Fibroblast of skin of right biceps (primary cell): ENCODE results near the gene GJC2.

Source experiments
- DNase-seq: peaks from one replicate; pipeline ENCODE4 v3.0.0-alpha.2; 2013

GJC2 gene

DNA sequence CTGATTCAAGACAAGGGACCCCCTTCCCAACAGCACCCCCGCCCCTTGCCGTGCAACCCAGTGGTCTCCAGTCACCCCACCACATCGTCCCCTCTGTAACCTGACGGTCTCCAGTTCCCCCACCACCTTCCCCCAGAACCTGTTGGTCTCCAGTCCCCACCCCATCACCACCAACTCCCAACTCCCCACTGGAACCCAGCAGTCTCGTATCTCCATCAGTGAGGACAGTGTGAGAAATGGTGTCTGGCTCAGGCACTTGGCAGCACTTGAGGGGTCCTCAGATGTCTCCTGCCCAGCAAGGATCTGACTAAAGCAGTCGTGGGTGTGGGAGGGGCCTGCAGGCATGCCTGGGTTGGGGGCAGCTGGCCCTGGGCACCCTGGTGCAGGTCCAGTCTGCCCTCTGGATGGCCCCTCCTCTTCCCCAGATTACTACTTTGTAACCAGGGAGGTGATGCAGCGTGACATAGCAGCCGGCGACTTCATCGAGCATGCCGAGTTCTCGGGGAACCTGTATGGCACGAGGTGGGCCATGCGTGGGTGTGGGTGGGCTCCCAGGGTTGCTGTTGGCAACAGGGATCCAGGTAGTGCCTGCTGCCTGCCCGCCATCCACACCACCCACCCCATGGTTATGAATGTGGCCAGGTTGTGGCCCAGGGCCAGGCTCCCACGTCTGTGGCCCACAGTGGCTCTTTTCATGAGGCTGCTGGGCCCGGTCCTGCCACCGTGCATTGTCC lies 3.1 kb upstream of the GJC2 start:
- no peak for DNase-seq

DNA sequence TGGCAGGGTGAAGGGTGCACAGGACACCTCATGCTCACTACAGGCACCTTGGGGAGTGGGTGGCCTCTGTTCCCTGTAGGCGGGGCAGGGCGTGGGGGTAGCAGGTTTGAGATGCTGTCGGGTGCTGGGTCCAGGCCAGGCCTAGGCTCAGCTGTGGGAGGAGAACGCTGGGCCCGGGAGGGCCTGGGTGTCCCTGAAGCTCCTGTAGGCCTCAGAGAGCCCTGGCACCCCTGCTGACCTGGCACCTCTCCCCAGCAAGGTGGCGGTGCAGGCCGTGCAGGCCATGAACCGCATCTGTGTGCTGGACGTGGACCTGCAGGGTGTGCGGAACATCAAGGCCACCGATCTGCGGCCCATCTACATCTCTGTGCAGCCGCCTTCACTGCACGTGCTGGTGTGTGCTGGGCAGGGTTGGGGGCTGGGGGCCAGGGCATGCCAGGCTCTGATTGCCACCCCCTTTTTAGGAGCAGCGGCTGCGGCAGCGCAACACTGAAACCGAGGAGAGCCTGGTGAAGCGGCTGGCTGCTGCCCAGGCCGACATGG lies 2.5 kb upstream of the GJC2 start:
- DNase-seq, result no peak

DNA sequence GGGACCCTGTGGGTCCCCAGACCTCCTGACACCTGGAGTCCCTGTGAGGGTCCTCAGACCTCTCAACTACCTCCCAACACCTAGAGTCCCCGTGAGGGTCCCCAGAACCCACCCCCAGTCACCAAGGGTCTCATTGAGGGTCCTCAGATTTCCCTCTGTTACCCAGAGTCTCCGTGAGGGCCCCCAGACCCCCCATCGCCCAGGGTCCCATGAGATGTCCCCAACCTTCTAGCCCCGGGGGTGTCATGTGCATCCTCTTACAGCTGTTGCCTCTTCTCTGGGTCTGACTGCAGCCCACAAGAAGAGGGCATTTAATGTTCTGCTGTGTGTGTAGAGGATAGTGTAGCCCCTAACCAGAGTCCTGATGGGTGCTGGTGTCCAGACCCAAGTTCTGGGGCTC lies 2.0 kb upstream of the GJC2 start:
- DNase-seq, result no peak

DNA sequence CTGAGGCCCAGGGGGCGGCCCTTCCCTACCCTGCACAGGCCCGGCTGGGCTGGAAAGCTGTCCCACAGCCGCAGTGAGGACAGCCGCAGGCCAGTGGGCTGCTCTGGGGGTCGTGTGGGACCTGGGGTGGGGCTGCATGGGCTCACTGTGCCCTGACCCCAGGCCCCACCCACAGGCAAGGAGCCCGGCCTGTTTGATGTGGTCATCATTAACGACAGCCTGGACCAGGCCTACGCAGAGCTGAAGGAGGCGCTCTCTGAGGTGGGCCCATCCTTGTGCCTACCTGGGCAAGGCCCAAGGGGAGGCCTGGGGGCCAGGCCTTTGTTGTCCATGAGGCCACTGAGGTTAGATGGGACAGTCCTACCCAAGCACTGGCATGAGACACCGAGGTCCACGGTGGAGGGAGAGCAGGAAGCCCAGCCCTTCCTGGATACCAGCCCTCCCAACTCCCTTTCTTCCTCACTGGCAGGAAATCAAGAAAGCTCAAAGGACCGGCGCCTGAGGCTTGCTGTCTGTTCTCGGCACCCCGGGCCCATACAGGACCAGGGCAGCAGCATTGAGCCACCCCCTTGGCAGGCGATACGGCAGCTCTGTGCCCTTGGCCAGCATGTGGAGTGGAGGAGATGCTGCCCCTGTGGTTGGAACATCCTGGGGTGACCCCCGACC lies 1.4 kb upstream of the GJC2 start:
- DNase-seq, result no peak

DNA sequence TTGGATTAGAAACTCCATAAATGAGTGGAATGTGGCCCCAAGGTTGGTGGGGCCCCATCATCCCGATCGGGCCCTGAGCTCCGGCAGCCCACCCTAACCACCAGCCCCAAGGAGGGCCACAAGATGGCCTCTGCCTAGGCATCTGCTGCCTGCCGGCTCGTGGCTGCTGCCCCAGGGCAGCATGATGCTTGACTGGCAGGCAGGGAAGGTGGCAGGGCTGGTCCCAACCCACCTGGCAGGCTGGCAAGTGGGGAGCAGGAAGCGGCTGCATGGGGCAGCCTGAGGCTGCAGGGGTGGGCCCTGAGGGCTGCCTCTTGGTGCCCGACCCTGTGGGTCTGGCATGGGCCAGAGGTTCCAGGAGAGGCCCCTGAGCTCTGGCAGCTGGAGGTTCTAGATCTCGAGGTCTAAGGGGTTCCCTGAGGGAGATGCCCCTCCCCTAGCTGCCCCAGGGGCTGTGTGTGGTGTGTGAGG lies 760 bp upstream of the GJC2 start:
- no peak for DNase-seq

DNA sequence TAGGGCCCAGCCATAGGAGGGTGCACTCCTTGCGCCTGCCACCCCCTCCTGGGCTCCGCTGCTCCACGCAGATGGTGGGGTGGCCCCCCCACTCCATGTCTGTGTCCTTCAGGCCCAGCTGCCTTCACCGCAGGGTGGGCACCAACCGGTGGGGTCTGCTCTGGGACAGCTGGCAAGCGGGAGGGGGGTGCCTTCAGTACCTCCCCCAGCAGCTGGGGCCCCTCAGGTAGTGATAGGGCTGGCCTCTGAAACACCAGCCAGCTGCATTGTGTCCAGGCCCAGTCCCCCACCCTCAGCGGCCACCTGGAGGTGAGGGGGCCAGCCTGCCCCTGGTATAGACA lies 360 bp downstream of the GJC2 start:
- no peak for DNase-seq

DNA sequence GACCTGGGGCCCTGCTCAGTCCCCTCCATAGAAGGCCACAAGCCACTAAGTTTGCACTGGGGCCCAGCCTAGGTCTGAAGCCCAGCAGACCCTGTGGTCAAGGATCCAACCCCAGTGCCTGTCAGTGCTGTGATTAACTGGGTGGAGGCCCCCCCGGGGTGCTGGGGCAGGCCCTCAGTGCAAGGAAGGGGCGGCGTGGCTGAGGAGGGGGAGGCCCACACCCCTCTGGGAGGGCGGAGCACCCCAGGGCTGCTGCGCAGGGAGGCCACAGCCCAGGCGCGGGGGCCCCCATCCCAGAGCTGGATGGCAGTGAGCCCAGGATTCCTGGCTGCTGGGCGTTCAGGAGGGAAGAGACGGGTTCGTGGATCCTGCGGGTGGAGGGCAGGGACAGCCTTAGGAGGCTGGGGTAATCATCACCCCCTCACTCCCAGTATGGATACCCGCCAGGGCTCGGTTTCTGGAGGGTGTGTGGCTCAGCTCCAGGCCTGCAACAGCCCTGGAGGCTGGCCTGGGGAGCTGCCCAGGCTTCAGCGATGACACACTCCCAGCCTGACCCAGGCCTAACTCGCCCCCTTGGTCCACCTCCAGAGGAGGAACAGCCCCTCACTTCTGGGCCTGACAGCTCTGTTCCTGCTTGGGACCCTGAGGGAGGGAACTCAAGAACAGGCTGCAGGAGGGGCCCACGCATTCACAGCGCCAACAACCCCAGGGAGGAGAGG lies 890 bp downstream of the GJC2 start:
- DNase-seq, result peak; percentile 71

DNA sequence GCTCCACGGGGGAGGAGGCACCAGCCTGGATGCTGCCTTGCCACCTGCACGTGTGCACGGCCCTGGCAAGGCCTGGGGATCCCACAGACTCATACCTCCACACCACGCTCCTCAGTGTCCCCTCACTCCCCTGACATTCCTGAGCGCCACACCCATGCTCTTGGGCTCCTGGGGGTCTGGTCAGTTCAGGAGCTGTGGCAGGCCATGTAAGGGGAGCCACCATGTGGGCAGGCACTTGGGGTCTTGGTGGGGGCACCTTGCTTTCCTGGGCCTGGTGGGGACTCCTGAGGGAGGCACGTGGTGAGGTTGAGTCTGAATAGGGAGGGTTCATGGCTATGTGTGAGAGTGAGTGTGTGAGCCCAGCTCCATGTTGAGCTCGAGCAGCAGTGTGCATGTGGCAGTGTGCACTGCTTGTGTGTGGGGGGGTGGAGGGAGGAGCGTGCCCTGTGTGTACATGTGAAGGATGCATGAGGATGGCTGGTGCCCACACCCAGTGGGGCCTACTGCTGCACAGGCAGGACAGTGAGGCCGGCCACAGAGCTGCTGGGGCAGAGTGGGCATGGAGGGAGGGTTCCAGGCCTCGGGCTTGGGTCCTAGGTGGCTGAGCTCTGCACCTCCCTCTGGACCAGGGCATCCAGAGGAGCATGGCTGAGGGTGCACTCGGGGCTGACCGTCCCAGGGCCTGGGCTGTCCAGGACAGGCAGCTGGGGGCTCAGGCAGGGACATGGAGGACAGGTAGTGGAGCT lies 1.6 kb downstream of the GJC2 start:
- DNase-seq, result no peak

DNA sequence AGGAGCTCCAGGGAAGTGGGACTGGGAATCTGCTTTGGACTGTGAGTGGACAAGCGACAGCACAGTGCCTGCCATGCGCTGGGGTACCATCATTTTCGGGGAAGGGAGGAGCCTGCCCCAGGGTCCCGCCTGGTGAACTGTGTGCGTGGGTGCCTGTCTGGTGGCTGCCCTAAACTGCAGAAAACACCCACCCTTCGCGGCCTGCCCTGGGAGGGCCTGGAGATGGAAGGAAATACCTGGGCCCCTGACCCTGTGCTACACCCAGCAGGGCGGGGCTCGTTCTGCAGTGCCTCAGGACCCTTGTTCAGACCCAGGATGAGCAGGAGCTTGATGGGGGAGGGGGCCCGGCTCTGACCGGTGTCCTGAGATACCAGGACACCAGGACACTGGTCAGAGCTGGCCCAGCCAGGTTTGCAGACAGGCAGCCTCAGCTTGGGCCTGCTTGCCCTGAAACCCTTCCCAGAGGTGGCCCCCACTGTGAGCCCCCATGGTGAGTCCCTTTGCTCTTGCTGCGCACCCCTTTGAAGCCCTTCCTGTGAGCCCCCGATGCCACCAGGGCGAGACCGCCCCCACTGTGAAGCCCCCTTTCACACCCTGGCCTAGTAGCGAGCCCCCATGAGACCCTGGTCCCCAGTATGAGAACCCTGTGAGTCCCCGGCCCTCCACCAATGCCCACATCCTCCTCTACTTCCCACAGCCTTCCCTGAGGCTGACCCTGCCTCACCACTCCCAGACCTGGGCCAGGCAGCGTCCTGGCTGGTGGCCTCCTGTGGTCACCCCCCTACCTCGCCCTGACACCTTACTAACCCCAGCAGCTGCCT lies 2.6 kb downstream of the GJC2 start:
- DNase-seq, result no peak

DNA sequence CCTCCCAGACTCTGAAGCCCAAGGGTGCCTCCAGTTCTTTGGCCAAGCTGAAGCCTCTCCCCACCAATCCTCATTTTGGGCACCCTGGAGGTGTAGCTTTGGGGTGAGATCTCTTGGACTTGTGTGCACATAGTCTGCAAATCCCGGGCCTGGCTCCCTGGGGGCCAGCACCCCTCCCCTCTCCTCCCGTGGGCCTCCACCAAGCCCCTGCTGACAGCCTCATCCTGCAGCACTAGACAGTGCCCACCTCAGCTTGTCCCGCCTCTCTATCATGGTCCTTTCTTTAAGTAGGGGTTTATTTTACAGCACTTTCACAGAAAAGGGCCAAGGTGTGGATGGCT lies 3.2 kb downstream of the GJC2 start:
- DNase-seq, result no peak

DNA sequence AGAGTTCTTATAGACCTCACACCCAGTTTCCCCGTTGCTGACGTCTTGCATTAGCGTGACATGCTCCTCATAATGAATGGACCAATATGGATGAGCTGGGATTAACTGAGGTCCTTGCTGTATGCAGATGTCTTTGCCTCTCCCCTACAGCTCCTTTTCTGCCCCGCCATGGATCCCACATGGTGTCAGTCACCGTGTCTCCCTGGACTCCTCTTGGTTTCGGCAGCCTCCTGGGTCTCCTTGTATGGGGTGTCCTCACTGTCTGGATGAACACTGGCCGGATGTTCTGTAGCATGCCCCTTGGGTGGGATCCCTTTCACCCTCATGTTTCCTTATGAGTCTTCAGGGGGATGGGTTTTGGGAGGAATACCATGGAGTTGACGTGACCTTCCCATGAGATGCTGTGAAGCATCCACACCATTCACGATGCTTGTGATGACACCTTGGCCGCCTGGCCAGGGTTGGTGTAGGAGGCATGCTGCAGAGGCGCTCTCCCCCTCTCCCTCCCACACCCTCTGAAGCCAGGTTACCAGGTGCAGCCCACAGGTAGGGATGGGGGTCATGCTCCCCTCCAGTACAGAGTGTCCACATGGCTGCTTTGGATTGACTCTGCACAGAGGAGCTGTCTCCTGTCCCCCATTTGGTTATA lies 4.4 kb downstream of the GJC2 start:
- DNase-seq, result no peak

DNA sequence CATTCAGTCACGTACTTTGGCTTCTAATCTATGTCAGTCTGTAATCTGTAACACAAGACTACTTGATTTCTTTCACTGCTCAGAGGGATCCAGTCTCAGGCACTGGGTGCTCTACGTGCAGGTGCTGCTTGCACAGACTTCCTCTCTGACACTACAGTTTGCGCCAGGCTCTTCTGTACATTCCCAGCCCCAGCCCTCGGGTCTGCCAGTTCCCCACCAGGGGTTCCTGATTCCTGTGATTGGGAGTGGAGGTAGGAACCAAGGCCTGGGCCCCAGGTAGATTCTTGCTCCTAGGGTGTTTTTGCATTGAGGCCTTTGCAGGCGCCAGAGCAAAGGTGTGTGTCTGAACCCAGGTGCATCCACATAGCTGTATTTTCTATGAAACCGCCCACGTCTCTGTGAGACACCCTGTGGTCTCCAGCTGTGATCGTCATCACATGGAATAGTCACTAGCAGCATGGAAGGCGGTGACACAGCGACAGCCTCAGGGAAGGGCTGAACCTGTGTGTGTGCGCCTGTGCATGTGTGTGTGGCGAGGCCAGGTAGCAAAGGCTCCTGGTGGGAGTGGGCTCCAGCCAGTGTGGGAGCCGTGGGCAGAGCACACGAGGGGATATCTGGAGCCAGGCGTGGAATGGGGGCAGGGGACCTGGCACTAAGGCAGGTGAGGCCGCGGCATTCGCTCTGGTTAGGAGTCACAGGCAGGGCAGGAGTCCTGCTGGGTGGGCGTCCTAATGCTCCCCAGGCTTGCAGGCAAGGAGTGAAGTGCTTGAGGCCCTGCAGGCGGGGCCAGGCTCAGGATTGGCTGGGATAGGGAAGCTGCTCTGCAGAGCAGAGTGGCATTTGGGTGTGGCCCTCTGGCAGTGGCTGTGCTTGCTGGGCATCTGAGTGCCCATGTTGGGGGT lies 5.2 kb downstream of the GJC2 start:
- DNase-seq, result no peak

DNA sequence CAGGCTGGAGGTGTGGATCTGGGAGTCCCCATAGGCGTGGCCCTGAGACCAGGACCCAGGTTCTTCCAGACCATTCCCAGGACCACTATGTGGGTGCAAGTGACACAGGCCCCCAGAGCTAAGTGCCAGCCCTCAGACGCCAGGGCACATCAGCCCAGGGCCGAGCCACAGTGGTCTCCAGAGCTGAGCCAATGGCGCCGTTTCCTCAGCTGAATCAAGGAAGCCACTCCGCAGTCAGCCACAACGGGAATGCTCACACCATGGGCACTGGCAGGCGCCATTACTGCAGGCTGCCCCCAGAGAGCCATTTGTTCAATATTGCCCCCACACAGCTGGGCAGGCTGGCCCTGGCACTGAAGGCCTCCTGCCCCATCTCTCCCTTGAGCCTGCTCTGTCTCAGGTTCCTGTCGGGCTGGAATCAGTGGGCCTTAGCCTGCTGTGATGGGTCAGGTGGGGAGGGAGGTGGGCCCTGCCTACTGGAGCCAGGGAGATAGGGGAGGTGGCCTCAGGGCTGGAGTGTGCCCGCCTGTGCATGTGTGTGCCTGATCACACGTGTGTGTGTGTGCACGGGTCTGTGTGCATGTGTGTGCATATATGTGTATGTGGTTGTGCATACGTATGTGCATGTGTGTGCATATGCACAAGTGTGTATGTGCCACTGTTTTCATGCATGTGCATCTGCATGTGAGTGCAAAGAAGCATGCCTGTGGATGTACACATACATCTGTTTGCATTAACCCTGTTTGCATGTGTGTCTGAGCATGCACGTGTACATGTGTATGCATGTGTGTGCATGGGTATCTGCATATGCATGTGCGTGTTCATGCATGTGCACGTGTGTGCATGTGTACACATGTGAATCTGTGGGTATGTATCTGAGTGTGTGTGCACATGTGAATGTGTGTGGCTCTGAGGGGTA lies 6.1 kb downstream of the GJC2 start:
- no peak for DNase-seq

DNA sequence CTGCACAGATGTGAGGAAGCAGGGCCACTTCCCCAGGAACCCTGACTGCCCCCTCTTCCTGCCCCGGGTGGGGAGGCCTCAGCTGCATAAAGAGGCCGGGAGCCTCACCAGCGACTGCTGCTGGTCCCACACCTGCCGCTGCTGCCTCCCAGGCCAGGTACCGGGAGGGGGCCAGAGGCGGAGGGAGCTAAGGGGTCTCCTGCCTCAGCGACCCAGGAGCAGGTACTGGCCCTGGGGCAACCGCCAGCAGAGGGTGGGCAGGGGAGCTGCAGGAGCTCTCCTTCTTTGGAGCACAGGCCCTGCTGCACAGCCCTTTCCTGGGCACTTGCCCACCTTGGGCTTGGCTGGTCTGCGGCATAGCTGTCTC lies 6.8 kb downstream of the GJC2 start:
- no peak for DNase-seq

DNA sequence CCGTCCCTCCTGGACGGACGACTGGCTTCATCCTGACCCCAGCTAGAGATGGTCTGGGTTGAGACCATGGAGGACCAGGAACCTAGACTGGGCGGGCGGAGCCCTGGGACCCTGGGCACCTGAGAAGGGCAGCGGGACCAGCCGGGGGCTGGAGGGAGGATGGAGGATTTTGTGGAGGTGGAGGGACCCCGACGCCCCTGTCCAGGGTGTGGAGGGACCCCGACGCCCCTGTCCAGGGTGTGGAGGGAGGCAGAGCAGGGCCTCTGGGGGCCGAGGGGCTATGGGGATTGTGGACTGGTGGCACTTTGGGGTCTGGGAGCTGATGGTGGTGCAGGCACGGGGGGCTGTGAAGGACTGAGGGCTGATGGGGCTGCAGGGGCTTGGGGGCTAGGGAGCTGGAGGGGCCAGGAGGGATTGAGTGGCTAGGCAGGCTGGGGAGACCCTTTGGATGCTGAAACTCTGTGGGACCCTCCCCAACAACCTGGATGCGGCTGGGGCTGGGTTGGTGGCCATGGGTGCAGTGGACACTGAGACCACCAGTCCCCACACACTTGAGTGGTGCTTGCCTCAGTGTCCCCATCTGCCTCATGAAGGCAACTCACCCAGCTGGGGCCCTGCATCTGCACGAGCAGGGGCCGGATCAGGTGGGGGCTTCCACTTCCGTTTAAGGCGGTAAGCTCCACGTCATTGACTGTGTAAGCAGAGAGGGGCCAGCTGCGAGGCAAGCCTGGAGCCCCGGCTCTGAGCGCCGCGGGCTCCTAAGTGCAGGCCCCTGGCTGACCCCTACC lies 7.4 kb downstream of the GJC2 start:
- DNase-seq, result no peak

DNA sequence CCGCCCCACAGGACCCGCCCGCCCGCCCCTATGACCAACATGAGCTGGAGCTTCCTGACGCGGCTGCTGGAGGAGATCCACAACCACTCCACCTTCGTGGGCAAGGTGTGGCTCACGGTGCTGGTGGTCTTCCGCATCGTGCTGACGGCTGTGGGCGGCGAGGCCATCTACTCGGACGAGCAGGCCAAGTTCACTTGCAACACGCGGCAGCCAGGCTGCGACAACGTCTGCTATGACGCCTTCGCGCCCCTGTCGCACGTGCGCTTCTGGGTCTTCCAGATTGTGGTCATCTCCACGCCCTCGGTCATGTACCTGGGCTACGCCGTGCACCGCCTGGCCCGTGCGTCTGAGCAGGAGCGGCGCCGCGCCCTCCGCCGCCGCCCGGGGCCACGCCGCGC lies 8.0 kb downstream of the GJC2 start:
- DNase-seq, result no peak

DNA sequence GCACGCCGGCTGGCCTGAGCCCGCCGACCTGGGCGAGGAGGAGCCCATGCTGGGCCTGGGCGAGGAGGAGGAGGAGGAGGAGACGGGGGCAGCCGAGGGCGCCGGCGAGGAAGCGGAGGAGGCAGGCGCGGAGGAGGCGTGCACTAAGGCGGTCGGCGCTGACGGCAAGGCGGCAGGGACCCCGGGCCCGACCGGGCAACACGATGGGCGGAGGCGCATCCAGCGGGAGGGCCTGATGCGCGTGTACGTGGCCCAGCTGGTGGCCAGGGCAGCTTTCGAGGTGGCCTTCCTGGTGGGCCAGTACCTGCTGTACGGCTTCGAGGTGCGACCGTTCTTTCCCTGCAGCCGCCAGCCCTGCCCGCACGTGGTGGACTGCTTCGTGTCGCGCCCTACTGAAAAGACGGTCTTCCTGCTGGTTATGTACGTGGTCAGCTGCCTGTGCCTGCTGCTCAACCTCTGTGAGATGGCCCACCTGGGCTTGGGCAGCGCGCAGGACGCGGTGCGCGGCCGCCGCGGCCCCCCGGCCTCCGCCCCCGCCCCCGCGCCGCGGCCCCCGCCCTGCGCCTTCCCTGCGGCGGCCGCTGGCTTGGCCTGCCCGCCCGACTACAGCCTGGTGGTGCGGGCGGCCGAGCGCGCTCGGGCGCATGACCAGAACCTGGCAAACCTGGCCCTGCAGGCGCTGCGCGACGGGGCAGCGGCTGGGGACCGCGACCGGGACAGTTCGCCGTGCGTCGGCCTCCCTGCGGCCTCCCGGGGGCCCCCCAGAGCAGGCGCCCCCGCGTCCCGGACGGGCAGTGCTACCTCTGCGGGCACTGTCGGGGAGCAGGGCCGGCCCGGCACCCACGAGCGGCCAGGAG lies 8.6 kb downstream of the GJC2 start:
- DNase-seq, result no peak
